Fibroblast of mammary gland (primary cell): ENCODE measurements around the gene RNF112.
A peak's percentile ranks its signal among the peaks of the same experiment; 100 is the strongest.

Experiments used
- DNase-seq: peaks from one replicate; pipeline ENCODE4 v3.0.0-alpha.2; 2010; ENCODE audit warnings: low read depth
- H3K4me3 ChIP-seq: 2 replicates; pipeline ENCODE4 v1.5.1; 2011; ENCODE audit warnings: low read depth, mild to moderate bottlenecking, low read length, moderate library complexity; ENCODE audit not compliant: control insufficient read depth
- TF ChIP-seq, protein P1 (sequence below): conservative IDR thresholded peaks from 2 replicates; pipeline ENCODE4 v1.5.1; 2011; ENCODE audit warnings: low read depth, low read length, inconsistent platforms; ENCODE audit not compliant: control insufficient read depth, insufficient read depth

The RNF112 gene

DNA sequence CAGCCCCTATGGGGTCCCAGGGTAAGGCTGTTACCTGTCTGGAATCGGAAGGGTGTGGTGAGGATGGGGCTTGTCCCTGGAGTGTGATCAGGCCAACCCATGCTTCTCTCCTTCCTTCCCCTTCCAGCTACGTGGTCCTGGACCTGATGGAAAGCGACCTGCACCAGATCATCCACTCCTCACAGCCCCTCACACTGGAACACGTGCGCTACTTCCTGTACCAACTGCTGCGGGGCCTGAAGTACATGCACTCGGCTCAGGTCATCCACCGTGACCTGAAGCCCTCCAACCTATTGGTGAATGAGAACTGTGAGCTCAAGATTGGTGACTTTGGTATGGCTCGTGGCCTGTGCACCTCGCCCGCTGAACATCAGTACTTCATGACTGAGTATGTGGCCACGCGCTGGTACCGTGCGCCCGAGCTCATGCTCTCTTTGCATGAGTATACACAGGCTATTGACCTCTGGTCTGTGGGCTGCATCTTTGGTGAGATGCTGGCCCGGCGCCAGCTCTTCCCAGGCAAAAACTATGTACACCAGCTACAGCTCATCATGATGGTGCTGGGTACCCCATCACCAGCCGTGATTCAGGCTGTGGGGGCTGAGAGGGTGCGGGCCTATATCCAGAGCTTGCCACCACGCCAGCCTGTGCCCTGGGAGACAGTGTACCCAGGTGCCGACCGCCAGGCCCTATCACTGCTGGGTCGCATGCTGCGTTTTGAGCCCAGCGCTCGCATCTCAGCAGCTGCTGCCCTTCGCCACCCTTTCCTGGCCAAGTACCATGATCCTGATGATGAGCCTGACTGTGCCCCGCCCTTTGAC is 30.3 kb upstream of the RNF112 start:
- no peak for DNase-seq
- TF ChIP-seq, protein P1, sequence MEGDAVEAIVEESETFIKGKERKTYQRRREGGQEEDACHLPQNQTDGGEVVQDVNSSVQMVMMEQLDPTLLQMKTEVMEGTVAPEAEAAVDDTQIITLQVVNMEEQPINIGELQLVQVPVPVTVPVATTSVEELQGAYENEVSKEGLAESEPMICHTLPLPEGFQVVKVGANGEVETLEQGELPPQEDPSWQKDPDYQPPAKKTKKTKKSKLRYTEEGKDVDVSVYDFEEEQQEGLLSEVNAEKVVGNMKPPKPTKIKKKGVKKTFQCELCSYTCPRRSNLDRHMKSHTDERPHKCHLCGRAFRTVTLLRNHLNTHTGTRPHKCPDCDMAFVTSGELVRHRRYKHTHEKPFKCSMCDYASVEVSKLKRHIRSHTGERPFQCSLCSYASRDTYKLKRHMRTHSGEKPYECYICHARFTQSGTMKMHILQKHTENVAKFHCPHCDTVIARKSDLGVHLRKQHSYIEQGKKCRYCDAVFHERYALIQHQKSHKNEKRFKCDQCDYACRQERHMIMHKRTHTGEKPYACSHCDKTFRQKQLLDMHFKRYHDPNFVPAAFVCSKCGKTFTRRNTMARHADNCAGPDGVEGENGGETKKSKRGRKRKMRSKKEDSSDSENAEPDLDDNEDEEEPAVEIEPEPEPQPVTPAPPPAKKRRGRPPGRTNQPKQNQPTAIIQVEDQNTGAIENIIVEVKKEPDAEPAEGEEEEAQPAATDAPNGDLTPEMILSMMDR = no peak
- no peak overlapping the region for H3K4me3 ChIP-seq

DNA sequence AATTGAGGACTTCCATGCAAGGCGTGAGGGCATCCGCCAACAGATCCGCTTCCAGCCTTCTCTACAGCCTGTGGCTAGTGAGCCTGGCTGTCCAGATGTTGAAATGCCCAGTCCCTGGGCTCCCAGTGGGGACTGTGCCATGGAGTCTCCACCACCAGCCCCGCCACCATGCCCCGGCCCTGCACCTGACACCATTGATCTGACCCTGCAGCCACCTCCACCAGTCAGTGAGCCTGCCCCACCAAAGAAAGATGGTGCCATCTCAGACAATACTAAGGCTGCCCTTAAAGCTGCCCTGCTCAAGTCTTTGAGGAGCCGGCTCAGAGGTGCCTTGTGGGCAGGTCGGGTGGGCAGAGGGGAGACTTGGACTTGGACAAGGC is 29.7 kb upstream of the RNF112 start:
- no peak overlapping the region for H3K4me3 ChIP-seq
- TF ChIP-seq, protein P1 = no peak
- no peak for DNase-seq

DNA sequence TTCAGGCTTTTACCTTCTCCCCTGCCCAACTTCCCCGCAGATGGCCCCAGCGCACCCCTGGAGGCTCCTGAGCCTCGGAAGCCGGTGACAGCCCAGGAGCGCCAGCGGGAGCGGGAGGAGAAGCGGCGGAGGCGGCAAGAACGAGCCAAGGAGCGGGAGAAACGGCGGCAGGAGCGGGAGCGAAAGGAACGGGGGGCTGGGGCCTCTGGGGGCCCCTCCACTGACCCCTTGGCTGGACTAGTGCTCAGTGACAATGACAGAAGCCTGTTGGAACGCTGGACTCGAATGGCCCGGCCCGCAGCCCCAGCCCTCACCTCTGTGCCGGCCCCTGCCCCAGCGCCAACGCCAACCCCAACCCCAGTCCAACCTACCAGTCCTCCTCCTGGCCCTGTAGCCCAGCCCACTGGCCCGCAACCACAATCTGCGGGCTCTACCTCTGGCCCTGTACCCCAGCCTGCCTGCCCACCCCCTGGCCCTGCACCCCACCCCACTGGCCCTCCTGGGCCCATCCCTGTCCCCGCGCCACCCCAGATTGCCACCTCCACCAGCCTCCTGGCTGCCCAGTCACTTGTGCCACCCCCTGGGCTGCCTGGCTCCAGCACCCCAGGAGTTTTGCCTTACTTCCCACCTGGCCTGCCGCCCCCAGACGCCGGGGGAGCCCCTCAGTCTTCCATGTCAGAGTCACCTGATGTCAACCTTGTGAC is 29.1 kb upstream of the RNF112 start:
- H3K4me3 ChIP-seq = no peak overlapping the region
- DNase-seq = no peak
- TF ChIP-seq, protein P1 = no peak

DNA sequence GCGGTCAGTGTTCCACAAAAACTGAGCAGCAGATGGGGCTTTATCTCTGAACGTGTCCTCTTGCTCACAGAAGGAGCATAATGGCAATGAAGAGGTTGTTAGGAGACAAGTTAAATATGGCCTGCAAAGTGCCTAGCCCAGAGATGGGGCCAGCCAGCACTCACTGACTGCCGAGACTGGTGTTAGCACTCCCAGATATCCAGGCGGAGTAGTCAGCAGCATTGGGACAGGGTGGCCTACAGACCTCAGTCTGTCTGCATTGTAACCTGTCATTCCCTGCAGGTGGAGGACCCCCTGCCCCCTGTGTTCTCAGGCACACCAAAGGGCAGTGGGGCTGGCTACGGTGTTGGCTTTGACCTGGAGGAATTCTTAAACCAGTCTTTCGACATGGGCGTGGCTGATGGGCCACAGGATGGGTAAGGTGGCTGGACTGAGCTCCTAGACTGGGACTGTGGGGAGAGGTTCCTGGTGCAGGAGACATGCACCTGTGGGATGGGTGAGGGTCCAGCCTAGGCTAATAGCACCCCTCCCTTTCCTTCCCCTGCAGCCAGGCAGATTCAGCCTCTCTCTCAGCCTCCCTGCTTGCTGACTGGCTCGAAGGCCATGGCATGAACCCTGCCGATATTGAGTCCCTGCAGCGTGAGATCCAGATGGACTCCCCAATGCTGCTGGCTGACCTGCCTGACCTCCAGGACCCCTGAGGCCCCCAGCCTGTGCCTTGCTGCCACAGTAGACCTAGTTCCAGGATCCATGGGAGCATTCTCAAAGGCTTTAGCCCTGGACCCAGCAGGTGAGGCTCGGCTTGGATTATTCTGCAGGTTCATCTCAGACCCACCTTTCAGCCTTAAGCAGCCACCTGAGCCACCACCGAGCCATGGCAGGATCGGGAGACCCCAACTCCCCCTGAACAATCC is 28.2 kb upstream of the RNF112 start:
- no peak for DNase-seq
- TF ChIP-seq, protein P1 = no peak
- no peak overlapping the region for H3K4me3 ChIP-seq

DNA sequence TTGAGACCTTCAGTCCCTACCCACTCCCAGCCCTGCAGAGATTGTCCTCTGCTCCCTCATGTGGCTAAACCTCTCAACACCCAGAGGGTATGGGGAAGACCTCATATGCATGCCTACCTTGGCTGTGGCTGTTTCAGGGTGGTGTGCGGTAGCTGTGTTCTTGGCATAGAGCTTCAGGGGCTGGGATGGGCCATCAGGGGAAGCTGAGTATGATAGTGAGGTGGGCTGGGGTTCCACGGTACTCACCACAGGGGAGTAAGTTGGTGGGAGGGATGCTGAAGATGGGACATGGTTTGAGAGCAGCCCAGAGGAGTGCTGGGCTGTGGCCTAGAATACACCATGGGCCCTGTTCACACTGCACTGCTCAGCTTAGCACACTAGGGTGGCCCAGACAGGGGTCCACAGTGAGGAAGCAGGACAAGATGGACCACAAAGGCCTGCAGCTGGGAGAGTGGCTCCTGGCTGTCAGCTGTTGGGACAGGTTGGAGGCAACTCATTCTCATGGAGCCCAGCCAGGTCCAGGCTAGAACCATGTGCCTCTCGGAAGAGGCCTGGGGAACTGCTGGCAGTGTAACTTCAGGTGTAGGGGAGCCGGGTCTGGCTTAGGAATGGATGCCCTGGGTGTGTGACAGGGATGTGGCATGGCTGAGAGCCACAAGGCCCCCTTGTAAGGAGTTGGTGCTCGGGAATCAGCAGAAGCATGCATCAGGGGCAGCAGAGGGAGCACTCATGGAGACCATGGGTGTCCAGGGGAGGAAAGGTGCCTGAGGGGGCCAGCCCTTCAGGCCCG is 27.2 kb upstream of the RNF112 start:
- TF ChIP-seq, protein P1 = no peak
- DNase-seq = peak; percentile 49
- H3K4me3 ChIP-seq = no peak overlapping the region

DNA sequence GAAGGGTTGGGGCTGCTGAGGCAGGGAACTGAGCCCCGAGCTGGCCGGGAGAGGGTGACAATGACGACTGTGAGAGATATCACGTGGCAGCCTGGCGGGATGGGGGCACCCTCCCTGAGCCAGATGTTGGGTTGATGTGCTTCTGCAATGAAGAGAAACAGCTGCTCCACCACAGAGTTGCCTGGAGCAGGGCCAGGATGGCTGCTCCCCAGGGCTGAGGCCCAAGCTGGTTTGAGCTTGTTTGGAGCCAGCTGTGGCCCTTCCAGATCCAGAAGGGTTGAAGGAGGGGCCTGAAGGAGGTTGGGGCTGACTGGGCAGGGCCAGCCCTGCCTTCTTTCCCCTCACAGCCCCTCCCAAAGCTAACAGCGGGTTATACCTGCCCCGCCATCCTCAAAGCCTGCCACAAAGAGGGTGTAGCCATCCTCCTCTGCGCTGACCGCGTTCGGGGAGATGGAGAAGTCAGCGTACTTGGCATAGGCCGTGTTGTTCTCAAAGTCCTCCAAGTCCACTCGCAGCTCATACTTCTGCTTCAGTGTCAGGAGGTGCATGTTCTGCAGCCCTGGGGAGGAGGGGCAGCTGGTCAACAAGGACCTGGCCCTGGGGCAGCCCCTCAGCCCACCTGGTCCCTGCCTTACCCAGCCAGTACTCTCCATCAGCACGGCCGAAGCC is 26.2 kb upstream of the RNF112 start:
- peak; percentile 97 for DNase-seq
- TF ChIP-seq, protein P1 = no peak

More for the DNA sequence above, 26.2 kb upstream of the RNF112 start:
- H3K4me3 ChIP-seq = no peak overlapping the region
